Measurements from ENCODE around the gene NADK. TPM values are rescaled to one million over a fixed set of nuclear protein-coding genes. Genes with fewer than 3 reads are reported as not detected.

Gene NADK
- total and polyA plus RNA-seq, 10 of the 15 experiments (the other 5 are each of a cell fraction or from before 2014, with no cell fraction given): 1.1 to 93.2 (median 46.9) TPM

DNA sequence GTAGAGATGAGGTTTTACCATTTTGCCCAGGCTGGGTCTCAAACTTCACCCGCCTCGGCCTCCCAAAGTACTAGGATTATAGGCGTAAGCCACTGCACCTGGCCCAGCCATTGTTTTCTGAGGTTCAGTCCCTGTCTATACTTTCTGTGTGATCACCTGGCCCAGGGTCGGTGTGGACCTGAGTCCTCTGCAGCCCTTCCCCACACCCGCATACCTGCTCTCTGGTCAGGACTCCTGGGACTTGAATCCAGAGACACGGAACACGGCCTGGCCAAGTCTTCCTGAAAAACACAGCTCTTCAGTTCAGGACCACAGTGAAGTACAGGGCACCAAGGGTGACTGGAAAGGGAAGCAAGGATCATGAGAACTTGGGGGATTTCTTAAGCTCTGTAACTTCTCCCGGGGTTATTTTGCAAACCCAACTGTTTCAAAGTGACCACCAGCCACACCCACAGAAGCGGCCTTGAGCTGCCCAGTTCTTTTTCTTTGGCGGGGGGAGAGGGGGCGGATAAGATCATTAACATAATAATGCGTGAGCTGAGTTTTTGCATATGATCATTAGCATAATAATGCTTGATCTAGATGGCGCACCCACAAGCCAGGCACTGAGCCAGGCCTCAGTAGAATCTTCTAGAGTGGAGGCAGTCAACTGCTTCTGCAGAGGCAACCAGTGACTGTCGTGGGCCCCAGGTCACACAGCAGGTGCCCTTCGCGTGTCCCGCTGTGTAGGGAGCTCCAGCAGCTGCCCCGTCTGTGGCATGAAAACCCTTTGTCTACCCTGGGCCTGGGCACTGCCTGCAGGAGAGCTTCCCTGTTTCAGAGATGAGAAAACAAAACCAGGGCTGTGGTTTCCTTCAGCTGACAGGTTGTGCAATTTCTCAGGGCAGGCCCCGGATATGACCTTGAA lies 1.7 kb upstream of the NADK start (continued):
- TF ChIP-seq KLF5 (IDR thresholded peaks at IDR 0.05; ENCODE audit: partially characterized antibody): peak; percentile 76
- TF ChIP-seq, protein P1, sequence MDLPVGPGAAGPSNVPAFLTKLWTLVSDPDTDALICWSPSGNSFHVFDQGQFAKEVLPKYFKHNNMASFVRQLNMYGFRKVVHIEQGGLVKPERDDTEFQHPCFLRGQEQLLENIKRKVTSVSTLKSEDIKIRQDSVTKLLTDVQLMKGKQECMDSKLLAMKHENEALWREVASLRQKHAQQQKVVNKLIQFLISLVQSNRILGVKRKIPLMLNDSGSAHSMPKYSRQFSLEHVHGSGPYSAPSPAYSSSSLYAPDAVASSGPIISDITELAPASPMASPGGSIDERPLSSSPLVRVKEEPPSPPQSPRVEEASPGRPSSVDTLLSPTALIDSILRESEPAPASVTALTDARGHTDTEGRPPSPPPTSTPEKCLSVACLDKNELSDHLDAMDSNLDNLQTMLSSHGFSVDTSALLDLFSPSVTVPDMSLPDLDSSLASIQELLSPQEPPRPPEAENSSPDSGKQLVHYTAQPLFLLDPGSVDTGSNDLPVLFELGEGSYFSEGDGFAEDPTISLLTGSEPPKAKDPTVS (IDR thresholded peaks at IDR 0.05; ENCODE audit: low read depth, low read length): peak; percentile 93
- peak; percentile 49 for TF ChIP-seq RELA (IDR thresholded peaks at IDR 0.05; ENCODE audit: borderline replicate concordance, partially characterized antibody)
- TF ChIP-seq IKZF1 (conservative IDR thresholded peaks at IDR 0.05): peak; percentile 86
- TF ChIP-seq HDAC2 (IDR thresholded peaks at IDR 0.05): no peak
- TF ChIP-seq, protein P2, sequence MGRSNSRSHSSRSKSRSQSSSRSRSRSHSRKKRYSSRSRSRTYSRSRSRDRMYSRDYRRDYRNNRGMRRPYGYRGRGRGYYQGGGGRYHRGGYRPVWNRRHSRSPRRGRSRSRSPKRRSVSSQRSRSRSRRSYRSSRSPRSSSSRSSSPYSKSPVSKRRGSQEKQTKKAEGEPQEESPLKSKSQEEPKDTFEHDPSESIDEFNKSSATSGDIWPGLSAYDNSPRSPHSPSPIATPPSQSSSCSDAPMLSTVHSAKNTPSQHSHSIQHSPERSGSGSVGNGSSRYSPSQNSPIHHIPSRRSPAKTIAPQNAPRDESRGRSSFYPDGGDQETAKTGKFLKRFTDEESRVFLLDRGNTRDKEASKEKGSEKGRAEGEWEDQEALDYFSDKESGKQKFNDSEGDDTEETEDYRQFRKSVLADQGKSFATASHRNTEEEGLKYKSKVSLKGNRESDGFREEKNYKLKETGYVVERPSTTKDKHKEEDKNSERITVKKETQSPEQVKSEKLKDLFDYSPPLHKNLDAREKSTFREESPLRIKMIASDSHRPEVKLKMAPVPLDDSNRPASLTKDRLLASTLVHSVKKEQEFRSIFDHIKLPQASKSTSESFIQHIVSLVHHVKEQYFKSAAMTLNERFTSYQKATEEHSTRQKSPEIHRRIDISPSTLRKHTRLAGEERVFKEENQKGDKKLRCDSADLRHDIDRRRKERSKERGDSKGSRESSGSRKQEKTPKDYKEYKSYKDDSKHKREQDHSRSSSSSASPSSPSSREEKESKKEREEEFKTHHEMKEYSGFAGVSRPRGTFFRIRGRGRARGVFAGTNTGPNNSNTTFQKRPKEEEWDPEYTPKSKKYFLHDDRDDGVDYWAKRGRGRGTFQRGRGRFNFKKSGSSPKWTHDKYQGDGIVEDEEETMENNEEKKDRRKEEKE (IDR thresholded peaks at IDR 0.05): no peak
- TF ChIP-seq NR2C2 (IDR thresholded peaks at IDR 0.05; ENCODE audit: borderline replicate concordance, control insufficient read depth, insufficient read length, low read depth): no peak
- TF ChIP-seq CBFB (IDR thresholded peaks at IDR 0.05; ENCODE audit: low read depth): peak; percentile 96
- peak; percentile 48; the same call in 1 of the 2 replicates for TF ChIP-seq MLLT1 (IDR thresholded peaks at IDR 0.05)
- no peak for TF ChIP-seq EZH2 (IDR thresholded peaks at IDR 0.05; ENCODE audit: borderline replicate concordance, control insufficient read depth, low read depth, low read length)
- TF ChIP-seq RFX5 (IDR thresholded peaks at IDR 0.05; ENCODE audit: low read depth, low read length): no peak
- TF ChIP-seq ZNF217 (IDR thresholded peaks at IDR 0.05): no peak
- no peak for TF ChIP-seq ZNF384 (IDR thresholded peaks at IDR 0.05; ENCODE audit: borderline replicate concordance, low read depth, low read length)
- peak; percentile 53; the same call in 1 of the 2 replicates for TF ChIP-seq NFIC (IDR thresholded peaks at IDR 0.05; ENCODE audit: low read depth, low read length)
- peak; percentile 69 for TF ChIP-seq POLR2A (IDR thresholded peaks at IDR 0.05; ENCODE audit: low read depth, low read length)
- no peak for TF ChIP-seq FOXK2 (IDR thresholded peaks at IDR 0.05)
- TF ChIP-seq HCFC1 (IDR thresholded peaks at IDR 0.05; ENCODE audit: low read length): no peak
